Measurements from ENCODE around the gene MEI1.

DNA sequence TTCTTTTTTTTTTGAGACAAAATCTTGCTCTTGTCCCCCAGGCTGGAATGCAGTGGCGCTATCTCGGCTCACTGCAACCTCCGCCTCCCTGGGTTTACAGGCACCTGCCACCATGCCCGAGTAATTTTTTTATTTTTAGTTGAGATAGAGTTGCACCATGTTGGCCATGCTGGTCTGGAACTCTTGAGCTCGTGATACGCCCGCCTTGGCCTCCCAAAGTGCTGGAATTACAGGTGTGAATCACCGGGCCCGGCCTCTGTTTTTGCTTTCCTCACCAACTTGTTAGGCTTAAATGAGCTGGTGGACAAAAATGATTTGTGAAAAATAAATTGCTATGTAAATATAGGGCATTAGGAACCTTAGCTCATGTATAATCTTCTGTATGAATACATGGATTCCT lies 3.5 kb downstream of the MEI1 start:
- TF ChIP-seq, protein P1, sequence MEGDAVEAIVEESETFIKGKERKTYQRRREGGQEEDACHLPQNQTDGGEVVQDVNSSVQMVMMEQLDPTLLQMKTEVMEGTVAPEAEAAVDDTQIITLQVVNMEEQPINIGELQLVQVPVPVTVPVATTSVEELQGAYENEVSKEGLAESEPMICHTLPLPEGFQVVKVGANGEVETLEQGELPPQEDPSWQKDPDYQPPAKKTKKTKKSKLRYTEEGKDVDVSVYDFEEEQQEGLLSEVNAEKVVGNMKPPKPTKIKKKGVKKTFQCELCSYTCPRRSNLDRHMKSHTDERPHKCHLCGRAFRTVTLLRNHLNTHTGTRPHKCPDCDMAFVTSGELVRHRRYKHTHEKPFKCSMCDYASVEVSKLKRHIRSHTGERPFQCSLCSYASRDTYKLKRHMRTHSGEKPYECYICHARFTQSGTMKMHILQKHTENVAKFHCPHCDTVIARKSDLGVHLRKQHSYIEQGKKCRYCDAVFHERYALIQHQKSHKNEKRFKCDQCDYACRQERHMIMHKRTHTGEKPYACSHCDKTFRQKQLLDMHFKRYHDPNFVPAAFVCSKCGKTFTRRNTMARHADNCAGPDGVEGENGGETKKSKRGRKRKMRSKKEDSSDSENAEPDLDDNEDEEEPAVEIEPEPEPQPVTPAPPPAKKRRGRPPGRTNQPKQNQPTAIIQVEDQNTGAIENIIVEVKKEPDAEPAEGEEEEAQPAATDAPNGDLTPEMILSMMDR (IDR thresholded peaks at IDR 0.05; ENCODE audit: insufficient read depth, low read depth, low read length), result no peak
- TF ChIP-seq EZH2 (IDR thresholded peaks at IDR 0.05; ENCODE audit: insufficient read depth, low read length), result no peak
